SK-N-SH (cell line): ENCODE data around the gene ABCA7. TPM values are rescaled to one million over a fixed set of nuclear protein-coding genes. Genes with fewer than 3 reads are reported as not detected.

ENCODE experiments used
- CTCF ChIA-PET: fragments of 300-600, 350-600 bp; formaldehyde crosslinking; extraction: SDS; loops from one replicate; lab custom pipeline; 2021; lab: Yijun Ruan, JAX
- POLR2A ChIA-PET: fragments of 350-600 bp; sonication (Branson Sonifier 250); formaldehyde crosslinking; extraction: SDS; loops from one replicate; lab custom pipeline; 2020; ENCODE audit warnings: antibody characterized with exemption, inconsistent platforms; lab: Yijun Ruan, JAX
- DNase-seq: peaks from one replicate; pipeline ENCODE4 v3.0.0; 2012
- H2AFZ ChIP-seq: fragments of 200-600 bp; sonication (generic); 2 replicates; pipeline ENCODE4 v1.8.1; 2016; ENCODE audit warnings: antibody characterized with exemption, mild to moderate bottlenecking, low read depth
- H3F3A ChIP-seq: fragments of 200-600 bp; sonication (generic); replicated peaks from 2 replicates; pipeline ENCODE3; 2016; ENCODE audit warnings: antibody characterized with exemption, mild to moderate bottlenecking; ENCODE audit not compliant: insufficient read depth
- H3K27ac ChIP-seq, 2 experiments: fragments of 200-500 bp in 1 of 2; fragments of 200-600 bp in 1 of 2; sonication (Bioruptor generic) in 1 of 2; sonication (generic), shearing (Covaris generic) in 1 of 2; 2 replicates each; pipeline versions ENCODE4 v1.5.1 to v1.6.1; 2014 to 2016; ENCODE audit warnings: low read depth in 2 of 2, inconsistent platforms in 1 of 2, low read length in 1 of 2, mild to moderate bottlenecking in 1 of 2, mixed read lengths in 1 of 2
- H3K27me3 ChIP-seq: fragments of 200-600 bp; sonication (generic), shearing (Covaris generic); 2 replicates; pipeline ENCODE4 v1.6.1; 2016; ENCODE audit warnings: mixed run types; ENCODE audit not compliant: insufficient read depth
- H3K36me3 ChIP-seq, 2 experiments: fragments of 200-500 bp in 1 of 2; fragments of 200-600 bp in 1 of 2; sonication (Bioruptor generic) in 1 of 2; sonication (generic) in 1 of 2; replicated peaks in 1 of 2; 2 replicates each; pipeline versions ENCODE3 to v1.5.1; 2014 to 2016; ENCODE audit warnings: low read length in 1 of 2, mild to moderate bottlenecking in 1 of 2; ENCODE audit not compliant: insufficient read depth in 2 of 2, control insufficient read depth in 1 of 2
- H3K4me1 ChIP-seq, 2 experiments: fragments of 200-500 bp in 1 of 2; fragments of 200-600 bp in 1 of 2; sonication (Bioruptor generic) in 1 of 2; sonication (generic), shearing (Covaris generic) in 1 of 2; 2 replicates each; pipeline versions ENCODE4 v1.5.1 to v1.6.1; 2014 to 2016; ENCODE audit warnings: low read depth in 1 of 2, low read length in 1 of 2, mixed run types in 1 of 2; ENCODE audit not compliant: insufficient read depth in 2 of 2, control insufficient read depth in 1 of 2
- H3K4me2 ChIP-seq: fragments of 200-600 bp; sonication (generic), shearing (Covaris generic); 2 replicates; pipeline ENCODE4 v1.6.1; 2017; ENCODE audit warnings: mixed run types
- H3K4me3 ChIP-seq, 2 experiments: fragments of 200-500 bp in 1 of 2; fragments of 200-600 bp in 1 of 2; sonication (Bioruptor generic) in 1 of 2; sonication (generic), shearing (Covaris generic) in 1 of 2; 2 replicates each; pipeline versions ENCODE4 v1.5.1 to v1.8.1; 2014 to 2016; ENCODE audit warnings: low read depth in 2 of 2, inconsistent platforms in 1 of 2, low read length in 1 of 2, mild to moderate bottlenecking in 1 of 2, mixed read lengths in 1 of 2, moderate library complexity in 1 of 2
- H3K79me2 ChIP-seq: fragments of 200-600 bp; sonication (generic); 2 replicates; pipeline ENCODE4 v1.8.1; 2017; ENCODE audit warnings: mild to moderate bottlenecking; ENCODE audit not compliant: insufficient read depth
- H3K9ac ChIP-seq: fragments of 200-600 bp; sonication (generic); 2 replicates; pipeline ENCODE4 v1.6.1; 2017; ENCODE audit warnings: mixed run types
- H3K9me2 ChIP-seq: fragments of 200-600 bp; sonication (generic); 2 replicates; pipeline ENCODE4 v1.6.1; 2017; ENCODE audit warnings: mixed run types
- H3K9me3 ChIP-seq: fragments of 200-600 bp; sonication (generic); 2 replicates; pipeline ENCODE4 v1.6.1; 2017; ENCODE audit warnings: mixed run types, mild to moderate bottlenecking, moderate library complexity
- H4K20me1 ChIP-seq: fragments of 200-600 bp; sonication (generic); 2 replicates; pipeline ENCODE4 v1.6.1; 2017; ENCODE audit warnings: mild to moderate bottlenecking, mixed run types; ENCODE audit not compliant: insufficient read depth
- CTCF ChIP-seq: fragments of 200-600 bp; sonication (generic); IDR thresholded peaks from 2 replicates; pipeline ENCODE4 v1.6.1; 2017; ENCODE audit warnings: antibody characterized with exemption, mild to moderate bottlenecking, moderate library complexity
- EP300 ChIP-seq, 2 experiments: IDR thresholded peaks; 2 replicates each; pipeline versions ENCODE4 v1.4.0 to v1.6.1; 2012; ENCODE audit warnings: borderline replicate concordance in 1 of 2, low read depth in 1 of 2, low read length in 1 of 2
- EZH2phosphoT487 ChIP-seq: fragments of 200-600 bp; sonication (generic); IDR thresholded peaks from 2 replicates; pipeline ENCODE4 v1.6.1; 2017; ENCODE audit warnings: low read depth, mixed run types, mild to moderate bottlenecking, antibody characterized with exemption, moderate library complexity, borderline replicate concordance
- FOXM1 ChIP-seq: IDR thresholded peaks from 2 replicates; pipeline ENCODE4 v1.4.0; 2012; ENCODE audit warnings: low read depth, mild to moderate bottlenecking
- GATA2 ChIP-seq: sonication (generic); formaldehyde crosslinking; IDR thresholded peaks from 2 replicates; pipeline ENCODE4 v1.5.0; 2020; ENCODE audit warnings: mild to moderate bottlenecking, missing genetic modification reagents
- MEF2A ChIP-seq: IDR thresholded peaks from 2 replicates; pipeline ENCODE4 v1.4.0; 2012; ENCODE audit warnings: low read depth, borderline replicate concordance
- MXI1 ChIP-seq: IDR thresholded peaks from 2 replicates; pipeline ENCODE4 v1.6.1; 2012; ENCODE audit warnings: mild to moderate bottlenecking, low read depth, low read length, improper control_type of control experiment
- NFIC ChIP-seq: IDR thresholded peaks from 2 replicates; pipeline ENCODE4 v1.4.0; 2012; ENCODE audit warnings: borderline replicate concordance
- NRF1 ChIP-seq: IDR thresholded peaks from 2 replicates; pipeline ENCODE4 v1.6.1; 2012; ENCODE audit warnings: low read depth, mild to moderate bottlenecking, low read length
- PBX3 ChIP-seq: IDR thresholded peaks from 2 replicates; pipeline ENCODE4; 2012
- RAD21 ChIP-seq: IDR thresholded peaks from 2 replicates; pipeline ENCODE4 v1.6.1; 2012; ENCODE audit warnings: mild to moderate bottlenecking, low read length
- REST ChIP-seq: IDR thresholded peaks from 2 replicates; pipeline ENCODE4 v1.6.1; 2012; ENCODE audit warnings: mild to moderate bottlenecking, low read depth, low read length, moderate library complexity
- RXRA ChIP-seq: IDR thresholded peaks from 2 replicates; pipeline ENCODE4 v1.4.0; 2012; ENCODE audit warnings: low read depth, mild to moderate bottlenecking, borderline replicate concordance
- SIN3A ChIP-seq: IDR thresholded peaks from 2 replicates; pipeline ENCODE4 v1.6.1; 2012; ENCODE audit warnings: low read depth, mild to moderate bottlenecking, low read length, moderate library complexity, borderline replicate concordance
- SMC3 ChIP-seq: IDR thresholded peaks from 2 replicates; pipeline ENCODE4 v1.6.1; 2012; ENCODE audit warnings: low read depth, low read length, improper control_type of control experiment
- TAF1 ChIP-seq: IDR thresholded peaks from 2 replicates; pipeline ENCODE4 v1.6.1; 2012; ENCODE audit warnings: low read depth, mild to moderate bottlenecking, low read length, moderate library complexity, borderline replicate concordance
- TCF12 ChIP-seq: IDR thresholded peaks from 2 replicates; pipeline ENCODE4 v1.4.0; 2012
- YY1 ChIP-seq: IDR thresholded peaks from 2 replicates; pipeline ENCODE4 v1.4.0; 2012; ENCODE audit warnings: low read depth, mild to moderate bottlenecking
- WGBS: methylation state at CpG from one replicate; pipeline ENCODE4 v1.1.6; 2017; ENCODE audit warnings: low lambda C conversion rate; 5-methylcytosine and 5-hydroxymethylcytosine counted together
- polyA plus RNA-seq, 3 experiments: library from polyadenylated mRNA; depleted of rRNA; stranded (reverse); fragments of >200 nt; gene quantifications; 2 replicates each; pipeline ENCODE4 v1.2.3, GENCODE V29; 2012

ABCA7 gene
- polyA plus RNA-seq, 1 of the 3 experiments (the other 2 are of a cell fraction) = 7.8 TPM

GRCh38 chr19:1065606-1066109 lies 25.8 kb downstream of the ABCA7 start:
- Histone ChIP-seq H3F3A (peaks cover 8% of the 10 kb centered on the region), H3K4me3 (no peak overlapping the region), H4K20me1 (no peaks in the 10 kb centered on the region), H2AFZ (no peak overlapping the region), H3K27me3 (peaks cover 34% of the 10 kb centered on the region), H3K4me1 (peaks cover 0 to 20% of the 10 kb centered on the region in 2 experiments; a peak in 1 of 4 replicates), H3K27ac (no peak overlapping the region), H3K9me3 (no peaks in the 10 kb centered on the region), H3K79me2 (no peaks in the 10 kb centered on the region), H3K9ac (no peak overlapping the region), H3K4me2 (no peak overlapping the region), H3K9me2 (no peaks in the 10 kb centered on the region), H3K36me3 (no peaks in the 10 kb centered on the region)
- DNase-seq = no peak
- POLR2A ChIA-PET = interaction anchor here (0.7 to 1.4 kb wide), 2 partner anchors 78 to 81 kb away, joined by 3 to 5 read pairs; partner anchors contain the start of gene WDR18
- CTCF ChIA-PET = interaction anchor here (1.3 to 3.5 kb wide), 6 partner anchors 8 to 48 kb away, joined by 5 to 24 read pairs (median 10); no protein-coding TSS in a partner anchor
- 48% methylated on average over 9 of the region's 17 CpGs for whole genome bisulfite sequencing
- TF ChIP-seq PBX3 (no peak), NRF1 (no peak), TAF1 (no peak), FOXM1 (no peak), YY1 (no peak), RXRA (no peak), GATA2 (CRISPR knock-in tag) (no peak), MEF2A (no peak), EP300 (IDR thresholded peaks at IDR 0.05; ENCODE audit: borderline replicate concordance in 1 of 2, low read depth in 1 of 2, low read length in 1 of 2) (no peak), RAD21 (no peak), CTCF (no peak), MXI1 (no peak)

GRCh38 chr19:1066251-1066747 lies 26.4 kb downstream of the ABCA7 start:
- H3K27me3 ChIP-seq = peaks cover 37% of the 10 kb centered on the region
- peak; percentile 67 for DNase-seq
- TF ChIP-seq SMC3 (no peak), CTCF (no peak), NFIC (no peak), SIN3A (no peak), TCF12 (no peak), RXRA (no peak), REST (no peak), EZH2phosphoT487 (no peak)

More at GRCh38 chr19:1066251-1066747, 26.4 kb downstream of the ABCA7 start:
- Histone ChIP-seq H3K79me2 (no peaks in the 10 kb centered on the region), H3K9me3 (no peaks in the 10 kb centered on the region), H3K4me3 (no peak overlapping the region; a peak in 1 of 4 replicates), H3K9ac (no peak overlapping the region), H3K4me2 (peak overlapping the region; percentile 69; the same call in 1 of the 2 replicates), H3K36me3 (no peaks in the 10 kb centered on the region), H3F3A (peaks cover 10% of the 10 kb centered on the region), H3K27ac (no peak overlapping the region), H3K9me2 (no peaks in the 10 kb centered on the region), H3K4me1 (peaks cover 0 to 20% of the 10 kb centered on the region in 2 experiments; a peak in 1 of 4 replicates), H2AFZ (no peak overlapping the region), H4K20me1 (no peaks in the 10 kb centered on the region)
- ChIA-PET CTCF (interaction anchor here (1.3 to 3.5 kb wide), 5 partner anchors 10 to 47 kb away, joined by 5 to 24 read pairs (median 5); no protein-coding TSS in a partner anchor), POLR2A (interaction anchor here (0.7 to 1.4 kb wide), 3 partner anchors 11 to 82 kb away, joined by 3 to 5 read pairs (median 5); partner anchors contain the start of gene WDR18)
- 15% methylated on average over 6 of the region's 17 CpGs for WGBS
